SU-DHL-6 (cell line): Measurements from ENCODE around the gene TIMP3.

ENCODE experiments used
- CTCF ChIP-seq: fragments of 200-600 bp; sonication (generic); IDR thresholded peaks from one replicate; pipeline ENCODE4 v1.5.1; 2017; ENCODE audit warnings: antibody characterized with exemption, mild to moderate bottlenecking, low read length, moderate library complexity; ENCODE audit not compliant: insufficient read depth, poor library complexity, severe bottlenecking
- EZH2phosphoT487 ChIP-seq: fragments of 200-600 bp; sonication (generic), shearing (Covaris generic); conservative IDR thresholded peaks from 2 replicates; pipeline ENCODE4 v1.6.1; 2018; ENCODE audit warnings: mild to moderate bottlenecking, antibody characterized with exemption, low read length, moderate library complexity, mixed read lengths

GRCh38 chr22:32817137-32817730, 15.7 kb downstream of the TIMP3 start:
- no peak for TF ChIP-seq CTCF
- no peak for TF ChIP-seq EZH2phosphoT487
